BLaER1 treated with 17β-estradiol and CSF1 and Interleukin-3, amounts not matched to agents 10 nM and 100 nM (cell line): Measurements from ENCODE around the gene C17orf114.

ENCODE experiments used
- H3K27ac ChIP-seq, 11 experiments: shearing (Covaris generic); formaldehyde crosslinking; 2 replicates each; pipeline ENCODE4 v1.8.1; 2022
- H3K27me3 ChIP-seq, 11 experiments: shearing (Covaris generic); formaldehyde crosslinking; 2 replicates each; pipeline ENCODE4 v1.8.1; 2022
- H3K36me3 ChIP-seq, 11 experiments: shearing (Covaris generic); formaldehyde crosslinking; 2 replicates each; pipeline ENCODE4 v1.8.1; 2022
- H3K4me1 ChIP-seq, 10 experiments: shearing (Covaris generic); formaldehyde crosslinking; 2 replicates each; pipeline ENCODE4 v1.8.1; 2022
- H3K4me2 ChIP-seq, 11 experiments: shearing (Covaris generic); formaldehyde crosslinking; 2 replicates each; pipeline ENCODE4 v1.8.1; 2022
- H3K4me3 ChIP-seq, 10 experiments: shearing (Covaris generic); formaldehyde crosslinking; 2 replicates each; pipeline ENCODE4 v1.8.1; 2022
- H3K9ac ChIP-seq, 11 experiments: shearing (Covaris generic); formaldehyde crosslinking; 2 replicates each; pipeline ENCODE4 v1.8.1; 2022
- H3K9me3 ChIP-seq, 11 experiments: shearing (Covaris generic); formaldehyde crosslinking; replicated peaks in 1 of 11; 2 replicates each; pipeline ENCODE4 v1.8.1; 2022
- H4K20me1 ChIP-seq, 11 experiments: shearing (Covaris generic); formaldehyde crosslinking; 2 replicates each; pipeline ENCODE4 v1.8.1; 2022
- Cebpa-rat ChIP-seq, 11 experiments: shearing (Covaris generic); IDR thresholded peaks; 2 replicates each; pipeline ENCODE4 v1.8.1; 2022

The C17orf114 gene

GRCh38 chr17:4802228-4802627 is at the start of gene C17orf114:
Gene C17orf114, minus strand, starts transcription at chr17:4802328.
- Histone ChIP-seq H3K36me3 (peaks cover 22 to 33% (median 27%) of the 10 kb centered on the region in 11 experiments), H3K27me3 (no peaks in the 10 kb centered on the region), H3K4me3 (no peak within 1 kb of the TSS), H3K4me2 (no peak within 1 kb of the TSS), H4K20me1 (peaks cover 0 to 6% (median under 1%) of the 10 kb centered on the region in 11 experiments; a peak in 6 of 22 replicates), H3K9me3 (no peaks in the 10 kb centered on the region), H3K27ac (no peak within 1 kb of the TSS), H3K4me1 (peaks cover 2 to 14% (median 10%) of the 10 kb centered on the region in 10 experiments), H3K9ac (peak within 1 kb of the TSS in 1 of 11 experiments; percentile 29; a peak in 2 of 22 replicates)
- TF ChIP-seq Cebpa-rat (IDR thresholded peaks at IDR 0.05) = no peak

- no peak overlapping the region for H3K4me2 ChIP-seq
- H3K4me1 ChIP-seq = peaks cover 0 to 2% (median 0%) of the 10 kb centered on the region in 10 experiments; a peak in 2 of 20 replicates
- H3K27me3 ChIP-seq = 0 out of 22 replicates have a peak, but pooled peaks cover 0 to 5% (median 0%) of the 10 kb centered on the region in 11 experiments
- H3K27ac ChIP-seq = no peak overlapping the region
- TF ChIP-seq Cebpa-rat (IDR thresholded peaks at IDR 0.05) = no peak
- H3K9ac ChIP-seq = no peak overlapping the region
- peaks cover 76 to 92% (median 83%) of the 10 kb centered on the region in 11 experiments for H4K20me1 ChIP-seq
- no peak overlapping the region for H3K4me3 ChIP-seq
- H3K36me3 ChIP-seq = peaks cover 0 to 39% (median 13%) of the 10 kb centered on the region in 11 experiments; a peak in 14 of 22 replicates
- H3K9me3 ChIP-seq = peaks cover 0 to 7% (median 0%) of the 10 kb centered on the region in 11 experiments; a peak in 4 of 22 replicates
These were observed 49.0 kb upstream of the C17orf114 start for GRCh38 chr17:4851084-4851483.

GRCh38 chr17:4850246-4850645 is 48.1 kb upstream of the C17orf114 start:
- no peak overlapping the region for H3K4me3 ChIP-seq
- TF ChIP-seq Cebpa-rat (IDR thresholded peaks at IDR 0.05) = no peak
- peaks cover 0 to 7% (median 0%) of the 10 kb centered on the region in 11 experiments; a peak in 4 of 22 replicates for H3K9me3 ChIP-seq
- H3K9ac ChIP-seq = no peak overlapping the region
- peaks cover 0 to 39% (median 13%) of the 10 kb centered on the region in 11 experiments; a peak in 12 of 22 replicates for H3K36me3 ChIP-seq
- 0 out of 22 replicates have a peak, but pooled peaks cover 0 to 5% (median 0%) of the 10 kb centered on the region in 11 experiments for H3K27me3 ChIP-seq
- H3K4me2 ChIP-seq = no peak overlapping the region
- H3K4me1 ChIP-seq = peaks cover 0 to 10% (median 3%) of the 10 kb centered on the region in 10 experiments; a peak in 8 of 20 replicates
- no peak overlapping the region for H3K27ac ChIP-seq
- peaks cover 81 to 94% (median 86%) of the 10 kb centered on the region in 11 experiments for H4K20me1 ChIP-seq

GRCh38 chr17:4849011-4849536 is 46.9 kb upstream of the C17orf114 start:
- Histone ChIP-seq H3K9ac (no peak overlapping the region), H3K4me3 (no peak overlapping the region), H3K4me1 (peaks cover 0 to 22% (median 7%) of the 10 kb centered on the region in 10 experiments; a peak in 10 of 20 replicates), H4K20me1 (peaks cover 84 to 94% (median 90%) of the 10 kb centered on the region in 11 experiments), H3K4me2 (no peak overlapping the region), H3K27ac (no peak overlapping the region), H3K36me3 (peaks cover 0 to 34% (median 10%) of the 10 kb centered on the region in 11 experiments; a peak in 12 of 22 replicates), H3K9me3 (peaks cover 0 to 7% (median 0%) of the 10 kb centered on the region in 11 experiments; a peak in 4 of 22 replicates), H3K27me3 (0 out of 22 replicates have a peak, but pooled peaks cover 0 to 5% (median 0%) of the 10 kb centered on the region in 11 experiments)
- TF ChIP-seq Cebpa-rat (IDR thresholded peaks at IDR 0.05) = no peak

- no peak overlapping the region for H3K27ac ChIP-seq
- H3K4me2 ChIP-seq = no peak overlapping the region
- H3K27me3 ChIP-seq = 0 out of 22 replicates have a peak, but pooled peaks cover 0 to 5% (median 0%) of the 10 kb centered on the region in 11 experiments
- H3K9ac ChIP-seq = no peak overlapping the region
- H3K4me1 ChIP-seq = peaks cover 0 to 43% (median 16%) of the 10 kb centered on the region in 10 experiments; a peak in 11 of 20 replicates
- peaks cover 94 to 100% (median 99%) of the 10 kb centered on the region in 11 experiments for H4K20me1 ChIP-seq
- H3K4me3 ChIP-seq = no peak overlapping the region
- 0 out of 22 replicates have a peak, but pooled peaks cover 0 to under 1% (median 0%) of the 10 kb centered on the region in 11 experiments for H3K9me3 ChIP-seq
- H3K36me3 ChIP-seq = peaks cover 0 to 26% (median 7%) of the 10 kb centered on the region in 11 experiments; a peak in 8 of 22 replicates
- TF ChIP-seq Cebpa-rat (IDR thresholded peaks at IDR 0.05) = no peak
These were observed 44.7 kb upstream of the C17orf114 start for GRCh38 chr17:4846635-4847390.

- peaks cover 0 to 26% (median 9%) of the 10 kb centered on the region in 11 experiments; a peak in 6 of 22 replicates for H3K36me3 ChIP-seq
- peak overlapping the region in 1 of 11 experiments; percentile 28; a peak in 1 of 22 replicates for H3K27ac ChIP-seq
- peaks cover 0 to 58% (median 27%) of the 10 kb centered on the region in 10 experiments; a peak in 14 of 20 replicates for H3K4me1 ChIP-seq
- H3K4me2 ChIP-seq = peak overlapping the region in 5 of 11 experiments; percentile 13 to 75 (median 33); a peak in 7 of 22 replicates
- peaks cover 89 to 100% (median 99%) of the 10 kb centered on the region in 11 experiments for H4K20me1 ChIP-seq
- no peak for TF ChIP-seq Cebpa-rat (IDR thresholded peaks at IDR 0.05)
- H3K27me3 ChIP-seq = no peaks in the 10 kb centered on the region
- no peaks in the 10 kb centered on the region for H3K9me3 ChIP-seq
- no peak overlapping the region; a peak in 1 of 22 replicates for H3K9ac ChIP-seq
- H3K4me3 ChIP-seq = no peak overlapping the region
These were observed 43.0 kb upstream of the C17orf114 start for GRCh38 chr17:4845118-4845517.

GRCh38 chr17:4843321-4844000 is 41.3 kb upstream of the C17orf114 start:
- peak overlapping the region in 5 of 11 experiments; percentile 40 to 75 (median 57); a peak in 10 of 22 replicates for H3K4me2 ChIP-seq
- no peak overlapping the region for H3K4me3 ChIP-seq
- peaks cover 3 to 62% (median 29%) of the 10 kb centered on the region in 10 experiments; a peak in 14 of 20 replicates for H3K4me1 ChIP-seq
- no peaks in the 10 kb centered on the region for H3K27me3 ChIP-seq
- no peak overlapping the region for H3K27ac ChIP-seq
- 0 out of 22 replicates have a peak overlapping the region, but pooled peaks of 1 of the 11 experiments have one; percentile 15 for H3K9ac ChIP-seq
- H3K36me3 ChIP-seq = peaks cover 0 to 22% (median 10%) of the 10 kb centered on the region in 11 experiments; a peak in 11 of 22 replicates
- no peak for TF ChIP-seq Cebpa-rat (IDR thresholded peaks at IDR 0.05)
- no peaks in the 10 kb centered on the region for H3K9me3 ChIP-seq
- peaks cover 72 to 99% (median 95%) of the 10 kb centered on the region in 11 experiments for H4K20me1 ChIP-seq

- Histone ChIP-seq H3K27me3 (no peaks in the 10 kb centered on the region), H3K9ac (0 out of 22 replicates have a peak overlapping the region, but pooled peaks of 2 of the 11 experiments have one; percentile 10 to 29), H4K20me1 (peaks cover 73 to 99% (median 95%) of the 10 kb centered on the region in 11 experiments), H3K27ac (no peak overlapping the region), H3K4me2 (peak overlapping the region in 4 of 11 experiments; percentile 54 to 75 (median 60); a peak in 8 of 22 replicates), H3K36me3 (peaks cover 6 to 32% (median 20%) of the 10 kb centered on the region in 11 experiments; a peak in 14 of 22 replicates), H3K4me1 (peaks cover 5 to 62% (median 32%) of the 10 kb centered on the region in 10 experiments; a peak in 14 of 20 replicates), H3K4me3 (no peak overlapping the region), H3K9me3 (no peaks in the 10 kb centered on the region)
- TF ChIP-seq Cebpa-rat (IDR thresholded peaks at IDR 0.05) = no peak
These were observed 40.2 kb upstream of the C17orf114 start for GRCh38 chr17:4842376-4842775.
